Measurements from ENCODE around the gene ZER1. TPM values are rescaled to one million over a fixed set of nuclear protein-coding genes. Genes with fewer than 3 reads are reported as not detected.
"Not testable (repeated sequence)": the region's sequence is repeated elsewhere in the genome, so short reads cannot be mapped to it uniquely, and the experiment has no call there.

The ZER1 gene
- polyA plus RNA-seq, 1 experiment: 28.0 TPM

GRCh38 chr9:128798896-128799295 lies 27.2 kb upstream of the ZER1 start:
- TF ChIP-seq, protein P1, sequence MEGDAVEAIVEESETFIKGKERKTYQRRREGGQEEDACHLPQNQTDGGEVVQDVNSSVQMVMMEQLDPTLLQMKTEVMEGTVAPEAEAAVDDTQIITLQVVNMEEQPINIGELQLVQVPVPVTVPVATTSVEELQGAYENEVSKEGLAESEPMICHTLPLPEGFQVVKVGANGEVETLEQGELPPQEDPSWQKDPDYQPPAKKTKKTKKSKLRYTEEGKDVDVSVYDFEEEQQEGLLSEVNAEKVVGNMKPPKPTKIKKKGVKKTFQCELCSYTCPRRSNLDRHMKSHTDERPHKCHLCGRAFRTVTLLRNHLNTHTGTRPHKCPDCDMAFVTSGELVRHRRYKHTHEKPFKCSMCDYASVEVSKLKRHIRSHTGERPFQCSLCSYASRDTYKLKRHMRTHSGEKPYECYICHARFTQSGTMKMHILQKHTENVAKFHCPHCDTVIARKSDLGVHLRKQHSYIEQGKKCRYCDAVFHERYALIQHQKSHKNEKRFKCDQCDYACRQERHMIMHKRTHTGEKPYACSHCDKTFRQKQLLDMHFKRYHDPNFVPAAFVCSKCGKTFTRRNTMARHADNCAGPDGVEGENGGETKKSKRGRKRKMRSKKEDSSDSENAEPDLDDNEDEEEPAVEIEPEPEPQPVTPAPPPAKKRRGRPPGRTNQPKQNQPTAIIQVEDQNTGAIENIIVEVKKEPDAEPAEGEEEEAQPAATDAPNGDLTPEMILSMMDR (IDR thresholded peaks at IDR 0.05; ENCODE audit: low read depth, low read length): no peak
- ChIA-PET CTCF (no interaction called here), POLR2A (no interaction called here)
- no peak overlapping the region for H3K27ac ChIP-seq (ENCODE audit: low read depth, low read length)
- H3K4me3 ChIP-seq (ENCODE audit: low read depth, low read length): no peak overlapping the region
- no peaks in the 10 kb centered on the region for H3K27me3 ChIP-seq (ENCODE audit: control insufficient read depth, insufficient read depth, low read length)
- no peaks in the 10 kb centered on the region for H3K9me3 ChIP-seq (ENCODE audit: control insufficient read depth, insufficient read depth, low read length)
- no peak for DNase-seq (ENCODE audit: low read depth, low spot score)

DNA sequence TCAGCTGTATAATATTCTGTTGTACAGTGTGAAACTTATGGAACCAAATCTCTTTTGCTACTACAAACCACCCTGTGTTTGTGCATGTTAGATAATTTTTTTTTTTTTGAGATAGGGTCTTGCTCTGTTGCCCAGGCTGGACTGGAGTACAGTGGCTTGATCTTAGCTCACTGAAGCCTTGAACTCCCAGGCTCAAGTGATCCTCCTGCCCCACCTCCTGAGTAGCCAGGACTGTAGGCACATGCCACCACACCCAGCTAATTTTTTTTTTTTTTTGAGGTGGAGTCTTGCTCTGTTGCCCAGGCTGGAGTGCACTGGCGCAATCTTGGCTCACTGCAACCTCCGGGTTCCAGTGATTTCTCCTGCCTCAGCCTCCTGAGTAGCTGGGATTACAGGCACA lies 23.2 kb upstream of the ZER1 start:
- DNase-seq (ENCODE audit: low read depth, low spot score); POLR2A ChIA-PET; H3K4me3 ChIP-seq (ENCODE audit: low read depth, low read length); H3K9me3 ChIP-seq (ENCODE audit: control insufficient read depth, insufficient read depth, low read length); H3K27ac ChIP-seq (ENCODE audit: low read depth, low read length); H3K27me3 ChIP-seq (ENCODE audit: control insufficient read depth, insufficient read depth, low read length): not testable (repeated sequence)
- CTCF ChIA-PET: interaction anchor here (0.7 to 1.1 kb wide), 2 partner anchors 32 to 147 kb away, joined by 3 to 4 read pairs; no protein-coding TSS in a partner anchor

- ChIA-PET POLR2A (no interaction called here), CTCF (interaction anchor here (2.1 kb wide), 1 partner anchor 25 kb away, joined by 10 read pairs; the partner anchor contains the start of gene ENDOG)
- DNase-seq (ENCODE audit: low read depth, low spot score): no peak
- Histone ChIP-seq H3K27me3 (ENCODE audit: control insufficient read depth, insufficient read depth, low read length) (no peaks in the 10 kb centered on the region), H3K4me3 (ENCODE audit: low read depth, low read length) (no peak overlapping the region), H3K9me3 (ENCODE audit: control insufficient read depth, insufficient read depth, low read length) (no peaks in the 10 kb centered on the region), H3K27ac (ENCODE audit: low read depth, low read length) (no peak overlapping the region)
- TF ChIP-seq, protein P1 (IDR thresholded peaks at IDR 0.05; ENCODE audit: low read depth, low read length): no peak
Measured at GRCh38 chr9:128792978-128793686, 21.4 kb upstream of the ZER1 start.

GRCh38 chr9:128792134-128792533 lies 20.4 kb upstream of the ZER1 start:
- H3K27me3 ChIP-seq (ENCODE audit: control insufficient read depth, insufficient read depth, low read length): no peaks in the 10 kb centered on the region
- POLR2A ChIA-PET: no interaction called here
- TF ChIP-seq, protein P1 (IDR thresholded peaks at IDR 0.05; ENCODE audit: low read depth, low read length): no peak
- DNase-seq (ENCODE audit: low read depth, low spot score): no peak
- no peak overlapping the region for H3K4me3 ChIP-seq (ENCODE audit: low read depth, low read length)
- CTCF ChIA-PET: interaction anchor here (2.1 kb wide), 1 partner anchor 26 kb away, joined by 10 read pairs; the partner anchor contains the start of gene ENDOG
- H3K27ac ChIP-seq (ENCODE audit: low read depth, low read length): no peak overlapping the region
- peaks cover 3% of the 10 kb centered on the region; the same call in 1 of the 2 replicates for H3K9me3 ChIP-seq (ENCODE audit: control insufficient read depth, insufficient read depth, low read length)

DNA sequence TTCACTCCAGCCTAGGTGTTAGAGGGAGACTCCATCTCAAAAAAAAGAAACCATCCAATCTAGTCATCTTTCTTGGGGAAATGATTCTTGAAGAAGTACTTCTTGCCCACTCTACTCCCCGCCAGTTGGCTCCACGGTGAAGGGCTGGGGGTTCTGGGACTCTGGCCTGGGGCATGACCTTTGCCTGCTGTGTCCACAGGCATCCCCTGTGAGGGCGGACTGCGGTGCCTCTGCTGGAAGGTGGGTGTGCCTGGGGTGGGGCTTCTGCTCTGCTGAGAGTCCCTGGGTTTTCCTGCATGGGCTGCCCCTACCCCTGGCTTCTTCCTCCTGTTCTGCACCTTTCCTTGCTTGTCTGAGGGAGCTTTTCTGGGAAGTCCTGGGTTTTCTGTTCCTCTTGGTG lies 18.8 kb upstream of the ZER1 start:
- H3K27ac ChIP-seq (ENCODE audit: low read depth, low read length): no peak overlapping the region
- no peaks in the 10 kb centered on the region for H3K27me3 ChIP-seq (ENCODE audit: control insufficient read depth, insufficient read depth, low read length)
- ChIA-PET CTCF (no interaction called here), POLR2A (no interaction called here)
- H3K9me3 ChIP-seq (ENCODE audit: control insufficient read depth, insufficient read depth, low read length): peaks cover 3% of the 10 kb centered on the region; the same call in 1 of the 2 replicates
- DNase-seq (ENCODE audit: low read depth, low spot score): no peak
- no peak overlapping the region for H3K4me3 ChIP-seq (ENCODE audit: low read depth, low read length)
- TF ChIP-seq, protein P1 (IDR thresholded peaks at IDR 0.05; ENCODE audit: low read depth, low read length): no peak

All from AG04450 (cell line).